Ammon's horn (tissue), 1 donor: ENCODE data around the gene TMF1.
A peak's percentile ranks its signal among the peaks of the same experiment; 100 is the strongest.

Experiments
- DNase-seq: peaks from one replicate; pipeline ENCODE4 v3.0.0-alpha.2; 2016; ENCODE audit warnings: low spot score

The TMF1 gene

GRCh38 chr3:68972358-68972979, 79.7 kb downstream of the TMF1 start:
- DNase-seq = peak; percentile 90
